Ectodermal cell (in vitro differentiated cells): ENCODE measurements around the gene DOK5. TPM values are rescaled to one million over a fixed set of nuclear protein-coding genes. Genes with fewer than 3 reads are reported as not detected.
"Not testable (repeated sequence)": the region's sequence is repeated elsewhere in the genome, so short reads cannot be mapped to it uniquely, and the experiment has no call there.

Experiments
- H3K27ac ChIP-seq: 2 replicates; pipeline ENCODE4 v1.7.0; 2013; ENCODE audit warnings: mild to moderate bottlenecking, low read depth, low read length; ENCODE audit not compliant: insufficient read depth, poor library complexity, severe bottlenecking
- H3K27me3 ChIP-seq: 2 replicates; pipeline ENCODE4 v1.7.0; 2013; ENCODE audit warnings: mild to moderate bottlenecking, low read length; ENCODE audit not compliant: insufficient read depth, control insufficient read depth, poor library complexity, severe bottlenecking
- H3K36me3 ChIP-seq: one replicate; pipeline ENCODE4 v1.7.0; 2013; ENCODE audit warnings: low read length; ENCODE audit not compliant: control insufficient read depth, insufficient read depth
- H3K4me1 ChIP-seq: one replicate; pipeline ENCODE4 v1.7.0; 2013; ENCODE audit warnings: low read length; ENCODE audit not compliant: control insufficient read depth, insufficient read depth
- H3K4me3 ChIP-seq: 2 replicates; pipeline ENCODE4 v1.7.0; 2013; ENCODE audit warnings: low read depth, low read length, control low read depth; ENCODE audit not compliant: insufficient read depth
- H3K9me3 ChIP-seq: 2 replicates; pipeline ENCODE4 v1.7.0; 2013; ENCODE audit warnings: mild to moderate bottlenecking, low read length, moderate library complexity; ENCODE audit not compliant: control insufficient read depth
- WGBS, 2 experiments: methylation state at CpG; one replicate each; pipeline ENCODE4 v1.1.7; 2013; ENCODE audit warnings: missing lambda C conversion rate in 2 of 2; 5-methylcytosine and 5-hydroxymethylcytosine counted together
- polyA plus RNA-seq, 4 experiments: library from polyadenylated mRNA; stranded (reverse); fragments of 50-300 nt; gene quantifications; one replicate each; pipeline ENCODE4 v1.2.3, GENCODE V29; 2013

DOK5 gene
- 31.2 TPM for polyA plus RNA-seq (2013, experiment 1 of 4)
- polyA plus RNA-seq (2013, experiment 2 of 4), result 32.3 TPM
- polyA plus RNA-seq (2013, experiment 3 of 4), result 23.5 TPM
- 28.0 TPM for polyA plus RNA-seq (2013, experiment 4 of 4)

- no peak within 1 kb of the TSS for H3K27ac ChIP-seq
- H3K9me3 ChIP-seq, result no peaks in the 10 kb centered on the region
- peak within 1 kb of the TSS; percentile 94 for H3K4me3 ChIP-seq
- peaks cover 19% of the 10 kb centered on the region for H3K4me1 ChIP-seq
- peaks cover 36% of the 10 kb centered on the region for H3K27me3 ChIP-seq
- H3K36me3 ChIP-seq, result no peaks in the 10 kb centered on the region
- WGBS, 2 experiments, result 1% methylated on average over 71 of the region's 71 CpGs
Measured at GRCh38 chr20:54475334-54476168, at the start of gene DOK5. TSS of gene DOK5 (plus strand) at chr20:54475593. CDS start at chr20:54475947, 354 bp downstream.

GRCh38 chr20:54429364-54429763 lies 46.0 kb upstream of the DOK5 start:
- Histone ChIP-seq H3K9me3 (no peaks in the 10 kb centered on the region), H3K27ac (no peak overlapping the region), H3K4me1 (no peaks in the 10 kb centered on the region), H3K27me3 (no peaks in the 10 kb centered on the region), H3K4me3 (no peak overlapping the region), H3K36me3 (no peaks in the 10 kb centered on the region)
- 91 to 93% methylated on average over 7 of the region's 7 CpGs for WGBS, 2 experiments

DNA sequence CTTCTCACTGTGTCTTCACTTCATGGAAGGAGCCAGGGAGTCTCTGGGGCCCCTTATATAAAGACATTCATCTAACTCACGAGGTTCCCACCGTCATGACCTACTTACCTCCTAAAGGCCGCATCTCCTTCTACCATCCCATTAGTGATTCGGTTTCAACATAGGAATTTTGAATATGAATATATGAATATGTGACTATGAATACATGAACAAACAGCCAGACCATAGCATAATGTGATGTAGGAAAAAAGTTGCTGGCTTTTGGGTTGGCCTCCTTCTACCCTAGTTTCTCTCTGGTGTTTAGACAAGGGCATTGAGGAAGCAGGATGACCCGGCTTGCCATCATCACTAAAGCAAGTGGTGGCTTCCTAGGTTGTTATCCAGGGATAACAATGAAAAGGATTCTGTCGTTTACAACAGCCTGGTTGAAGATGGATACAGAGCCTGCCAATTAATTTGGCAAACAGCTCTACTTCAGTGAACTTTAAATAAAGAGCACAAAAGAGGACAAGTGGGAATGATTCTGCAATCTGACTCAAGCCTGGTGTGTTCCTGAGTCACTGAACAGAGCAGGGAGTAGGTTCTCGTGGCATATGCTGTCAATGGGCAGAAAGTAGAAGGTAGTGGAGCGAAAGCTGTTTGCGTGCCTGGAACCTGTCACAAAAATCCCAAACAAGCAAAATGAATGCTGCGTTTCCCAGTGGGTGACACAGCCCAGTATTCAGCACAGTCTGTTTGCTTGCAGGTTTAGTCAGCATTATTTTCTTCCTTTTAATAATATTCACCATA lies 44.0 kb upstream of the DOK5 start:
- Histone ChIP-seq H3K27me3 (no peaks in the 10 kb centered on the region), H3K4me3 (no peak overlapping the region), H3K27ac (no peak overlapping the region), H3K4me1 (no peaks in the 10 kb centered on the region), H3K9me3 (no peaks in the 10 kb centered on the region), H3K36me3 (no peaks in the 10 kb centered on the region)
- WGBS, 2 experiments, result 89 to 90% methylated on average over 8 to 9 of the region's 10 CpGs

- Histone ChIP-seq H3K4me1 (no peaks in the 10 kb centered on the region), H3K9me3 (no peaks in the 10 kb centered on the region), H3K27me3 (no peaks in the 10 kb centered on the region), H3K4me3 (no peak overlapping the region), H3K36me3 (no peaks in the 10 kb centered on the region), H3K27ac (no peak overlapping the region)
- WGBS, 2 experiments, result 94 to 100% methylated on average over 1 of the region's 1 CpG
Measured at GRCh38 chr20:54432966-54433365, 42.4 kb upstream of the DOK5 start.

DNA sequence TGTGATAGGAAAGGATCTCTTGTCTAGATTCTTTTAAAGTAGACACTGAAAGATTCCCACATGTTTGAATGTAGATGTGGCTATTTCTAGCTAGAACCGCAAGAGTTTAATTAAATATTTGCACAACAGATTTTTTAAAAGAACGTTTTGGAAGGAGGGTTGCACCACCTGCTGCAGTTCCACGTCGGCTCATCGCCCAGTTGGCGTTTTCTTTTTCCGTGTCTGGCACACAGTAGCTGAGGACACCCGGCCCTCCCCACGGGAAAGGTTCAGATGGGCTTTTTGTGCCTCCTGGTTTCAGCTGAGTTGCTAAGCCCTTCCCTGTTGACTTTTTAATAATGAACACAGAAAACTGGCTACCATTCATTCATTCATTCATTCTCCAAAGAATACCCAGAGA lies 41.8 kb upstream of the DOK5 start:
- Histone ChIP-seq H3K9me3 (no peaks in the 10 kb centered on the region), H3K27me3 (no peaks in the 10 kb centered on the region)
- WGBS, 2 experiments, result 92 to 93% methylated on average over 9 of the region's 9 CpGs

GRCh38 chr20:54434196-54434595 lies 41.2 kb upstream of the DOK5 start:
- Histone ChIP-seq H3K27me3 (no peaks in the 10 kb centered on the region), H3K27ac (no peak overlapping the region), H3K36me3 (no peaks in the 10 kb centered on the region), H3K4me1 (no peaks in the 10 kb centered on the region), H3K9me3 (no peaks in the 10 kb centered on the region), H3K4me3 (no peak overlapping the region)
- WGBS, 2 experiments, result 93 to 98% methylated on average over 7 of the region's 7 CpGs

More for the DNA sequence above, 41.8 kb upstream of the DOK5 start:
- no peaks in the 10 kb centered on the region for H3K4me1 ChIP-seq
- no peak overlapping the region for H3K27ac ChIP-seq
- H3K4me3 ChIP-seq, result no peak overlapping the region
- H3K36me3 ChIP-seq, result no peaks in the 10 kb centered on the region

GRCh38 chr20:54435015-54435414 lies 40.4 kb upstream of the DOK5 start:
- Histone ChIP-seq H3K27me3 (no peaks in the 10 kb centered on the region), H3K4me1 (no peaks in the 10 kb centered on the region), H3K9me3 (no peaks in the 10 kb centered on the region), H3K4me3 (no peak overlapping the region), H3K27ac (no peak overlapping the region), H3K36me3 (no peaks in the 10 kb centered on the region)
- 94 to 95% methylated on average over 3 of the region's 3 CpGs for WGBS, 2 experiments

DNA sequence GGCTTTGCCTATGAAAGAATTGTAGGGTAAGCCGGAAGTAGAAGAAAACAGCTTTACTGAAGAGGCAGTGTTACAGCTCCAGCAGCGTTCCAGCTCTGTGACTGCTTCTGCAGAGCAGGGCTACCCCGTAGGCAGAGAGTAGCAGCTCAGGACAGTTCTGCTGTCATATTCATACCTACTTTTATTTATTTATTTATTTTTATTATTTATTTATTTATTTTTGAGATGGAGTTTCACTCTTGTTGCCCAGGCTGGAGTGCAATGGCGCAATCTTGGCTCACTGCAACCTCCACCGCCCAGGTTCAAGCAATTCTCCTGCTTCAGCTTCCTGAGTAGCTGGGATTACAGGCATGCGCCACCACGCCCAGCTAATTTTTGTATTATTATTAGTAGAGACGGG lies 39.0 kb upstream of the DOK5 start:
- not testable (repeated sequence) for H3K9me3 ChIP-seq, H3K27ac ChIP-seq, H3K36me3 ChIP-seq, H3K27me3 ChIP-seq, H3K4me3 ChIP-seq, H3K4me1 ChIP-seq
- WGBS, 2 experiments, result 90 to 96% methylated on average over 8 of the region's 8 CpGs

DNA sequence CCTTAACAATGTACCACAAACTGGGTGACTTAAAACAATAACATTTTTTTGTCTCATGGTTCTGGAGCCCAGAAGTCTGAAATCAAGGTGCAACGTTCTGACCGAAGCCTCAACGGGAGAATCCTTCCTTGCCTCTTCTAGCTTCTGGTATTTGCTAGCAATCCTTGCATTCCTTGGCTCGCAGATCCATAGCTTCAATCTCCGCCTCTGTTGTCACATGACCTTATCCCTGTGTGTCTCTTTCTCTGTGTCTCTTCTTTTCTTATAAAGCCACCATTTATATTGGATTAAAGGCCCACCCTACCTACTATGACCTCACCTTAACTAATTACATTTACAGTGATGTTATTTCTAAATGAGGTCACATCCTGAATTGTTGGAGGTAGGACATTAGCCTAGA lies 37.2 kb upstream of the DOK5 start:
- WGBS, 2 experiments, result 81 to 84% methylated on average over 5 of the region's 5 CpGs
- no peak overlapping the region for H3K27ac ChIP-seq
- no peaks in the 10 kb centered on the region for H3K4me1 ChIP-seq
- H3K36me3 ChIP-seq, result no peaks in the 10 kb centered on the region
- no peaks in the 10 kb centered on the region for H3K9me3 ChIP-seq
- H3K4me3 ChIP-seq, result no peak overlapping the region
- H3K27me3 ChIP-seq, result no peaks in the 10 kb centered on the region

DNA sequence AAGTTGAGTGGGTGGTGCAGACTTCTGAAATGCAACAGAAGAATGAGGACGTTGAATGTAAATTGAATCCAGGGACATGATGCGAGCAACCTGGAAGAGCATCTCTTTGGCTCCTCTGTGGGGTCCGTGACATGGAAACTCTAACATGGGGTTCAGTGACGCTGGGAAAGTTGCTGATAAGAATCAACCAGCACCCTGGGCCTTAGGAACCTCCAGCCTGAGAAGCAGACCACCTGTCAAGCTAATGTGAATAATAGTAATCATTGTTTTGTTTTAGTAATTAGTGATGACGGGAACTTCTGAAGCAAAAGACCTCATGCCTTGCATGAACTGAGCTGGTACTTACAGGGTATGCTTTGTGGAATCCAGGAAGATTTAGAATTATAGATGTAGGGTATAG lies 25.2 kb upstream of the DOK5 start:
- H3K9me3 ChIP-seq, result peaks cover 3% of the 10 kb centered on the region
- no peak overlapping the region for H3K4me3 ChIP-seq
- H3K36me3 ChIP-seq, result no peaks in the 10 kb centered on the region
- 86 to 87% methylated on average over 5 of the region's 5 CpGs for WGBS, 2 experiments
- no peaks in the 10 kb centered on the region for H3K27me3 ChIP-seq
- H3K27ac ChIP-seq, result no peak overlapping the region
- no peaks in the 10 kb centered on the region for H3K4me1 ChIP-seq
